CD4-positive, CD25-positive, alpha-beta regulatory T cell (primary cell): Measurements from ENCODE around the gene FAM174C. TPM values are rescaled to one million over a fixed set of nuclear protein-coding genes. Genes with fewer than 3 reads are reported as not detected.
A peak's percentile ranks its signal among the peaks of the same experiment; 100 is the strongest.

Experiments used
- ATAC-seq, 2 donors: fragments of 150-1000 bp; cut with Tn5 transposase; one replicate each; pipeline ENCODE4 v1.10.0; 2021; ENCODE audit warnings: low read depth in 2 of 2, moderate number of reproducible peaks in 2 of 2, moderate library complexity in 1 of 2
- DNase-seq, 3 donors: peaks; one replicate each; pipeline versions ENCODE4 v3.0.0 to v3.0.0-alpha.2; 2012 to 2022; ENCODE audit warnings: mixed read lengths in 1 of 3
- H3K27ac ChIP-seq: one replicate; pipeline ENCODE4 v1.7.0; 2013; ENCODE audit warnings: mild to moderate bottlenecking, low read length; ENCODE audit not compliant: insufficient read depth, poor library complexity, severe bottlenecking
- H3K27me3 ChIP-seq: one replicate; pipeline ENCODE4 v1.7.0; 2013; ENCODE audit warnings: low read length; ENCODE audit not compliant: control insufficient read depth, insufficient read depth
- H3K36me3 ChIP-seq: one replicate; pipeline ENCODE4 v1.7.0; 2013; ENCODE audit warnings: mild to moderate bottlenecking, low read length, moderate library complexity; ENCODE audit not compliant: control insufficient read depth, insufficient read depth
- H3K4me1 ChIP-seq: 2 replicates; pipeline ENCODE4 v1.7.0; 2013; ENCODE audit warnings: mild to moderate bottlenecking, low read length; ENCODE audit not compliant: insufficient read depth, control insufficient read depth, poor library complexity, severe bottlenecking
- H3K4me3 ChIP-seq: one replicate; pipeline ENCODE4 v1.7.0; 2013; ENCODE audit warnings: low read depth, mild to moderate bottlenecking, low read length, moderate library complexity
- H3K9me3 ChIP-seq, 2 experiments: 1 replicate in 1 of 2; 2 replicates in 1 of 2; pipeline ENCODE4 v1.7.0; 2013; ENCODE audit warnings: low read length in 2 of 2, mild to moderate bottlenecking in 1 of 2, moderate library complexity in 1 of 2; ENCODE audit not compliant: control insufficient read depth in 2 of 2
- H3K27ac Mint-ChIP-seq, 3 donors: one replicate each; pipeline ENCODE4 v1.8.0; 2020 to 2022; ENCODE audit warnings: mild to moderate bottlenecking in 3 of 3, mixed read lengths in 3 of 3, moderate library complexity in 2 of 3
- H3K27me3 Mint-ChIP-seq: one replicate; pipeline ENCODE4 v1.8.0; 2022; ENCODE audit warnings: mild to moderate bottlenecking, mixed read lengths
- H3K36me3 Mint-ChIP-seq: one replicate; pipeline ENCODE4 v1.8.0; 2020; ENCODE audit warnings: mixed read lengths
- H3K4me1 Mint-ChIP-seq, 4 donors: one replicate each; pipeline ENCODE4 v1.8.0; 2020 to 2022; ENCODE audit warnings: mixed read lengths in 4 of 4, mild to moderate bottlenecking in 1 of 4
- H3K4me3 Mint-ChIP-seq, 4 donors: one replicate each; pipeline ENCODE4 v1.8.0; 2020 to 2022; ENCODE audit warnings: mild to moderate bottlenecking in 4 of 4, mixed read lengths in 4 of 4, moderate library complexity in 3 of 4
- H3K9me3 Mint-ChIP-seq, 7 donors: one replicate each; pipeline ENCODE4 v1.8.0; 2020 to 2022; ENCODE audit warnings: mixed read lengths in 7 of 7, mild to moderate bottlenecking in 3 of 7, moderate library complexity in 2 of 7
- polyA plus RNA-seq, 4 donors: library from polyadenylated mRNA; unstranded; fragments of 300-500 nt; fragmentation: Illumina TruSeq; gene quantifications; one replicate each; pipeline ENCODE4 v1.2.3, GENCODE V29; 2021
- total RNA-seq: library from RNA; stranded (reverse); gene quantifications from one replicate; pipeline ENCODE4 v1.2.3, GENCODE V29; 2022

FAM174C gene
- total and polyA plus RNA-seq, 5 donors from 2014 or later = 44.2 to 91.3 (median 87.4) TPM

- Mint-ChIP-seq H3K9me3 (peaks cover 0 to 2% (median 0%) of the 10 kb centered on the region in 7 donors), H3K27ac (no peak within 1 kb of the TSS), H3K27me3 (peaks cover 20% of the 10 kb centered on the region), H3K36me3 (peaks cover 3% of the 10 kb centered on the region), H3K4me1 (peaks cover 0 to 8% (median 2%) of the 10 kb centered on the region in 4 donors), H3K4me3 (peak within 1 kb of the TSS; percentile 38 to 89 (median 48))
- Histone ChIP-seq H3K27ac (no peak within 1 kb of the TSS), H3K36me3 (no peaks in the 10 kb centered on the region), H3K27me3 (peaks cover 3% of the 10 kb centered on the region), H3K4me1 (peaks cover 5% of the 10 kb centered on the region), H3K9me3 (no peaks in the 10 kb centered on the region), H3K4me3 (no peak within 1 kb of the TSS)
- ATAC-seq (no peak), DNase-seq (no peak)
Observed at GRCh38 chr19:1285737-1286360, 10.5 kb downstream of the FAM174C start, which contains the start of gene EFNA2. EFNA2 (plus strand) TSS chr19:1285873; CDS start chr19:1286169, 296 bp downstream.

- no peak overlapping the region for H3K4me3 ChIP-seq
- peaks cover 0 to 2% (median 0%) of the 10 kb centered on the region in 7 donors for H3K9me3 Mint-ChIP-seq
- H3K27ac Mint-ChIP-seq = no peak overlapping the region
- peaks cover 0 to 8% (median 2%) of the 10 kb centered on the region in 4 donors for H3K4me1 Mint-ChIP-seq
- no peaks in the 10 kb centered on the region for H3K36me3 ChIP-seq
- peaks cover 3% of the 10 kb centered on the region for H3K27me3 ChIP-seq
- peaks cover 5% of the 10 kb centered on the region for H3K4me1 ChIP-seq
- peaks cover 20% of the 10 kb centered on the region for H3K27me3 Mint-ChIP-seq
- no peak for DNase-seq
- H3K36me3 Mint-ChIP-seq = peaks cover 3% of the 10 kb centered on the region
- no peak overlapping the region for H3K27ac ChIP-seq
- H3K4me3 Mint-ChIP-seq = peak overlapping the region in 1 of 4 donors; percentile 54
- H3K9me3 ChIP-seq = no peaks in the 10 kb centered on the region
- ATAC-seq = no peak
Observed at GRCh38 chr19:1286487-1287353, 11.4 kb downstream of the FAM174C start.

GRCh38 chr19:1287354-1288225, 12.3 kb downstream of the FAM174C start:
- Histone ChIP-seq H3K4me1 (peaks cover 5% of the 10 kb centered on the region), H3K36me3 (no peaks in the 10 kb centered on the region), H3K27me3 (peaks cover 3% of the 10 kb centered on the region), H3K9me3 (no peaks in the 10 kb centered on the region), H3K4me3 (no peak overlapping the region), H3K27ac (no peak overlapping the region)
- H3K27ac Mint-ChIP-seq = no peak overlapping the region
- peaks cover 0 to 8% (median 2%) of the 10 kb centered on the region in 4 donors for H3K4me1 Mint-ChIP-seq
- peaks cover 3% of the 10 kb centered on the region for H3K36me3 Mint-ChIP-seq
- no peak overlapping the region for H3K4me3 Mint-ChIP-seq
- H3K9me3 Mint-ChIP-seq = peaks cover 0 to 2% (median 0%) of the 10 kb centered on the region in 7 donors
- peaks cover 29% of the 10 kb centered on the region for H3K27me3 Mint-ChIP-seq
- ATAC-seq (no peak), DNase-seq (no peak)

- H3K27ac Mint-ChIP-seq = no peak overlapping the region
- peaks cover 30% of the 10 kb centered on the region for H3K27me3 Mint-ChIP-seq
- Histone ChIP-seq H3K36me3 (no peaks in the 10 kb centered on the region), H3K27ac (no peak overlapping the region), H3K9me3 (no peaks in the 10 kb centered on the region), H3K4me1 (peaks cover 5% of the 10 kb centered on the region), H3K27me3 (peaks cover 3% of the 10 kb centered on the region), H3K4me3 (no peak overlapping the region)
- no peak overlapping the region for H3K4me3 Mint-ChIP-seq
- no peak for ATAC-seq
- peaks cover 0 to 2% (median 0%) of the 10 kb centered on the region in 7 donors for H3K9me3 Mint-ChIP-seq
- no peak for DNase-seq
- peaks cover 3% of the 10 kb centered on the region for H3K36me3 Mint-ChIP-seq
- peaks cover 0 to 8% (median 2%) of the 10 kb centered on the region in 4 donors for H3K4me1 Mint-ChIP-seq
Observed at GRCh38 chr19:1288226-1288612, 12.9 kb downstream of the FAM174C start.

GRCh38 chr19:1288833-1289685, 13.7 kb downstream of the FAM174C start:
- peaks cover 28% of the 10 kb centered on the region for H3K27me3 Mint-ChIP-seq
- DNase-seq = no peak
- peaks cover 3% of the 10 kb centered on the region for H3K36me3 Mint-ChIP-seq
- Histone ChIP-seq H3K27me3 (peaks cover 3% of the 10 kb centered on the region), H3K4me3 (no peak overlapping the region), H3K9me3 (no peaks in the 10 kb centered on the region), H3K4me1 (peaks cover 5% of the 10 kb centered on the region), H3K36me3 (no peaks in the 10 kb centered on the region), H3K27ac (no peak overlapping the region)
- ATAC-seq = no peak
- peaks cover 0 to 2% (median 0%) of the 10 kb centered on the region in 7 donors for H3K9me3 Mint-ChIP-seq
- no peak overlapping the region for H3K27ac Mint-ChIP-seq
- H3K4me3 Mint-ChIP-seq = peak overlapping the region in 1 of 4 donors; percentile 46
- peaks cover 0 to 8% (median 2%) of the 10 kb centered on the region in 4 donors for H3K4me1 Mint-ChIP-seq

- Mint-ChIP-seq H3K9me3 (peaks cover 0 to 2% (median 0%) of the 10 kb centered on the region in 7 donors), H3K4me3 (no peak overlapping the region), H3K27ac (no peak overlapping the region), H3K4me1 (peaks cover 0 to 7% (median 2%) of the 10 kb centered on the region in 4 donors), H3K36me3 (no peaks in the 10 kb centered on the region), H3K27me3 (peaks cover 22% of the 10 kb centered on the region)
- Histone ChIP-seq H3K27ac (no peak overlapping the region), H3K9me3 (no peaks in the 10 kb centered on the region), H3K4me1 (peaks cover 5% of the 10 kb centered on the region), H3K4me3 (no peak overlapping the region), H3K27me3 (peaks cover under 1% of the 10 kb centered on the region), H3K36me3 (no peaks in the 10 kb centered on the region)
- no peak for ATAC-seq
- no peak for DNase-seq
Observed at GRCh38 chr19:1289686-1290025, 14.3 kb downstream of the FAM174C start.
